VCaP (cell line): ENCODE results near the gene TFAP2C.

Source experiments
- H3K27ac ChIP-seq: fragments of 450-650 bp; 2 replicates; pipeline ENCODE4 v1.5.1; 2017
- CTCF ChIP-seq: fragments of 450-650 bp; conservative IDR thresholded peaks from 2 replicates; pipeline ENCODE4 v1.5.1; 2017; ENCODE audit warnings: mild to moderate bottlenecking, moderate library complexity

Gene TFAP2C

GRCh38 chr20:56589633-56590032 lies 39.5 kb upstream of the TFAP2C start:
- TF ChIP-seq CTCF, result no peak
- 0 out of 2 replicates have a peak overlapping the region, but pooled peaks have one; percentile 16 for H3K27ac ChIP-seq

- H3K27ac ChIP-seq, result no peak overlapping the region
- no peak for TF ChIP-seq CTCF
Measured at GRCh38 chr20:56590888-56591287, 38.2 kb upstream of the TFAP2C start.

- no peak overlapping the region for H3K27ac ChIP-seq
- TF ChIP-seq CTCF, result no peak
Measured at GRCh38 chr20:56592211-56592610, 36.9 kb upstream of the TFAP2C start.

GRCh38 chr20:56592817-56593216 lies 36.3 kb upstream of the TFAP2C start:
- no peak overlapping the region for H3K27ac ChIP-seq
- TF ChIP-seq CTCF, result no peak

- no peak for TF ChIP-seq CTCF
- no peak overlapping the region for H3K27ac ChIP-seq
Measured at GRCh38 chr20:56595746-56596475, 33.2 kb upstream of the TFAP2C start.

- TF ChIP-seq CTCF, result no peak
- H3K27ac ChIP-seq, result no peak overlapping the region
Measured at GRCh38 chr20:56601166-56601565, 27.9 kb upstream of the TFAP2C start.

GRCh38 chr20:56604673-56605072 lies 24.4 kb upstream of the TFAP2C start:
- TF ChIP-seq CTCF, result no peak
- peak overlapping the region; percentile 41 for H3K27ac ChIP-seq
